ENCODE data around the gene CMTM7.

DNA sequence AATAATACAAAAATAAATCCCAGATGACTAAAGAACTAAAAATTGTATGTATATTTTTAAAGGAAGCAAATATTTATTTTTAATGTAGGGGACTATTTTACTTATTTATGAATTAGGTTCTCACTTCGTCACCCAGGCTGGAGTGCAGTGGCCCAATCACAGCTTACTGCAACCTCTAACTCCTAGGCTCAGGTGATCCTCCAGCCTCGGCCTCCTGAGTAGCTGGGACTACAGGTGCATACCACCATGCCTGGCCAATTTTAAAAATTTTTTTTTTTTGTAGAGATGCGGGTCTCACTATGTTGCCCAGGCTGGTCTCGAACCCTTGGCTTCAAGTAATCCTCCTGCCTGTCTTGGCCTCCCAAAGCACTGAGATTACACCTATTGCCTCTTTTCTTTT is 42.6 kb downstream of the CMTM7 start:
- TF ChIP-seq POLR2AphosphoS5 (IDR thresholded peaks at IDR 0.05; ENCODE audit: low read depth, low read length): no peak
- TF ChIP-seq RAD21 (IDR thresholded peaks at IDR 0.05; ENCODE audit: low read depth): no peak
- no peak for TF ChIP-seq SP1 (IDR thresholded peaks at IDR 0.05; ENCODE audit: low read depth)

Data from HCT116 (cell line).